NT2/D1 (cell line): ENCODE results near the gene ADARB2.

Source experiments
- SUZ12 ChIP-seq: IDR thresholded peaks from 2 replicates; pipeline ENCODE4 v1.6.1; 2011; ENCODE audit not compliant: insufficient read length, insufficient read depth; ENCODE audit errors: extremely low read depth
- YY1 ChIP-seq: IDR thresholded peaks from 2 replicates; pipeline ENCODE4 v1.6.1; 2011; ENCODE audit not compliant: insufficient read length, insufficient read depth
- ZNF274 ChIP-seq: IDR thresholded peaks from 2 replicates; pipeline ENCODE4 v1.6.1; 2011; ENCODE audit warnings: mild to moderate bottlenecking, low read depth, low read length

DNA sequence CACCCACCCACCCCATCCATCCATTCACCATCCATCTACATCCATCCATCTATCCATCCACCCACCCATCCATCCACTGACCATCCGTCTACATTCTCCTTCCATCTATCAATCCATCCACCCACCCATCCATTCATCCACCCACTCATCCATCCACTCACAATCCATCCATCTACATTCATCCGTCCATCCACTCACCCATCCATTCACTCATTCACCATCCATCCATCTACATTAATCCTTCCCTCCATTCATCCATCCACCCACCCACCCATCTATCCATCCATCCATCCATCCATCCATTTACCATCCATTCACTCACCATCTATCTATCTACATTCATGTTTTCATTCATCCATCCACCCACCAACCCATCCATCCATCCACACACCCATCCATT lies 292.5 kb downstream of the ADARB2 start:
- no peak for TF ChIP-seq YY1
- no peak for TF ChIP-seq SUZ12
- no peak for TF ChIP-seq ZNF274
